SK-N-SH (cell line): ENCODE results near the gene PCDHB1. TPM values are rescaled to one million over a fixed set of nuclear protein-coding genes. Genes with fewer than 3 reads are reported as not detected.

Experiments
- CTCF ChIA-PET: fragments of 300-600, 350-600 bp; formaldehyde crosslinking; extraction: SDS; loops from one replicate; lab custom pipeline; 2021; lab: Yijun Ruan, JAX
- POLR2A ChIA-PET: fragments of 350-600 bp; sonication (Branson Sonifier 250); formaldehyde crosslinking; extraction: SDS; loops from one replicate; lab custom pipeline; 2020; ENCODE audit warnings: antibody characterized with exemption, inconsistent platforms; lab: Yijun Ruan, JAX
- DNase-seq: peaks from one replicate; pipeline ENCODE4 v3.0.0; 2012
- H2AFZ ChIP-seq: fragments of 200-600 bp; sonication (generic); 2 replicates; pipeline ENCODE4 v1.8.1; 2016; ENCODE audit warnings: antibody characterized with exemption, mild to moderate bottlenecking, low read depth
- H3F3A ChIP-seq: fragments of 200-600 bp; sonication (generic); replicated peaks from 2 replicates; pipeline ENCODE3; 2016; ENCODE audit warnings: antibody characterized with exemption, mild to moderate bottlenecking; ENCODE audit not compliant: insufficient read depth
- H3K27ac ChIP-seq, 2 experiments: fragments of 200-500 bp in 1 of 2; fragments of 200-600 bp in 1 of 2; sonication (Bioruptor generic) in 1 of 2; sonication (generic), shearing (Covaris generic) in 1 of 2; 2 replicates each; pipeline versions ENCODE4 v1.5.1 to v1.6.1; 2014 to 2016; ENCODE audit warnings: low read depth in 2 of 2, inconsistent platforms in 1 of 2, low read length in 1 of 2, mild to moderate bottlenecking in 1 of 2, mixed read lengths in 1 of 2
- H3K27me3 ChIP-seq: fragments of 200-600 bp; sonication (generic), shearing (Covaris generic); 2 replicates; pipeline ENCODE4 v1.6.1; 2016; ENCODE audit warnings: mixed run types; ENCODE audit not compliant: insufficient read depth
- H3K36me3 ChIP-seq, 2 experiments: fragments of 200-500 bp in 1 of 2; fragments of 200-600 bp in 1 of 2; sonication (Bioruptor generic) in 1 of 2; sonication (generic) in 1 of 2; replicated peaks in 1 of 2; 2 replicates each; pipeline versions ENCODE3 to v1.5.1; 2014 to 2016; ENCODE audit warnings: low read length in 1 of 2, mild to moderate bottlenecking in 1 of 2; ENCODE audit not compliant: insufficient read depth in 2 of 2, control insufficient read depth in 1 of 2
- H3K4me1 ChIP-seq, 2 experiments: fragments of 200-500 bp in 1 of 2; fragments of 200-600 bp in 1 of 2; sonication (Bioruptor generic) in 1 of 2; sonication (generic), shearing (Covaris generic) in 1 of 2; 2 replicates each; pipeline versions ENCODE4 v1.5.1 to v1.6.1; 2014 to 2016; ENCODE audit warnings: low read depth in 1 of 2, low read length in 1 of 2, mixed run types in 1 of 2; ENCODE audit not compliant: insufficient read depth in 2 of 2, control insufficient read depth in 1 of 2
- H3K4me2 ChIP-seq: fragments of 200-600 bp; sonication (generic), shearing (Covaris generic); 2 replicates; pipeline ENCODE4 v1.6.1; 2017; ENCODE audit warnings: mixed run types
- H3K4me3 ChIP-seq, 2 experiments: fragments of 200-500 bp in 1 of 2; fragments of 200-600 bp in 1 of 2; sonication (Bioruptor generic) in 1 of 2; sonication (generic), shearing (Covaris generic) in 1 of 2; 2 replicates each; pipeline versions ENCODE4 v1.5.1 to v1.8.1; 2014 to 2016; ENCODE audit warnings: low read depth in 2 of 2, inconsistent platforms in 1 of 2, low read length in 1 of 2, mild to moderate bottlenecking in 1 of 2, mixed read lengths in 1 of 2, moderate library complexity in 1 of 2
- H3K79me2 ChIP-seq: fragments of 200-600 bp; sonication (generic); 2 replicates; pipeline ENCODE4 v1.8.1; 2017; ENCODE audit warnings: mild to moderate bottlenecking; ENCODE audit not compliant: insufficient read depth
- H3K9ac ChIP-seq: fragments of 200-600 bp; sonication (generic); 2 replicates; pipeline ENCODE4 v1.6.1; 2017; ENCODE audit warnings: mixed run types
- H3K9me2 ChIP-seq: fragments of 200-600 bp; sonication (generic); 2 replicates; pipeline ENCODE4 v1.6.1; 2017; ENCODE audit warnings: mixed run types
- H3K9me3 ChIP-seq: fragments of 200-600 bp; sonication (generic); 2 replicates; pipeline ENCODE4 v1.6.1; 2017; ENCODE audit warnings: mixed run types, mild to moderate bottlenecking, moderate library complexity
- H4K20me1 ChIP-seq: fragments of 200-600 bp; sonication (generic); 2 replicates; pipeline ENCODE4 v1.6.1; 2017; ENCODE audit warnings: mild to moderate bottlenecking, mixed run types; ENCODE audit not compliant: insufficient read depth
- CHD2 ChIP-seq: fragments of 150-350 bp; IDR thresholded peaks from 2 replicates; pipeline ENCODE4 v1.6.1; 2018; ENCODE audit warnings: low read length; ENCODE audit not compliant: partially characterized antibody
- EZH2phosphoT487 ChIP-seq: fragments of 200-600 bp; sonication (generic); IDR thresholded peaks from 2 replicates; pipeline ENCODE4 v1.6.1; 2017; ENCODE audit warnings: low read depth, mixed run types, mild to moderate bottlenecking, antibody characterized with exemption, moderate library complexity, borderline replicate concordance
- GABPA ChIP-seq: IDR thresholded peaks from 2 replicates; pipeline ENCODE4 v1.4.0; 2012; ENCODE audit warnings: low read depth, mild to moderate bottlenecking
- GATA2 ChIP-seq: sonication (generic); formaldehyde crosslinking; IDR thresholded peaks from 2 replicates; pipeline ENCODE4 v1.5.0; 2020; ENCODE audit warnings: mild to moderate bottlenecking, missing genetic modification reagents
- MXI1 ChIP-seq: IDR thresholded peaks from 2 replicates; pipeline ENCODE4 v1.6.1; 2012; ENCODE audit warnings: mild to moderate bottlenecking, low read depth, low read length, improper control_type of control experiment
- NRF1 ChIP-seq: IDR thresholded peaks from 2 replicates; pipeline ENCODE4 v1.6.1; 2012; ENCODE audit warnings: low read depth, mild to moderate bottlenecking, low read length
- PBX3 ChIP-seq: IDR thresholded peaks from 2 replicates; pipeline ENCODE4; 2012
- RAD21 ChIP-seq: IDR thresholded peaks from 2 replicates; pipeline ENCODE4 v1.6.1; 2012; ENCODE audit warnings: mild to moderate bottlenecking, low read length
- RCOR1 ChIP-seq: fragments of 150-350 bp; IDR thresholded peaks from 2 replicates; pipeline ENCODE4 v1.6.1; 2017; ENCODE audit warnings: antibody characterized with exemption, low read length
- RFX5 ChIP-seq: IDR thresholded peaks from 2 replicates; pipeline ENCODE4 v1.6.1; 2012; ENCODE audit warnings: mild to moderate bottlenecking, improper control_type of control experiment, low read length
- SMC3 ChIP-seq: IDR thresholded peaks from 2 replicates; pipeline ENCODE4 v1.6.1; 2012; ENCODE audit warnings: low read depth, low read length, improper control_type of control experiment
- TCF12 ChIP-seq: IDR thresholded peaks from 2 replicates; pipeline ENCODE4 v1.4.0; 2012
- TEAD4 ChIP-seq: IDR thresholded peaks from 2 replicates; pipeline ENCODE4 v1.4.0; 2012; ENCODE audit warnings: mild to moderate bottlenecking, borderline replicate concordance; ENCODE audit not compliant: insufficient read depth
- USF1 ChIP-seq: IDR thresholded peaks from 2 replicates; pipeline ENCODE4 v1.4.0; 2012; ENCODE audit warnings: low read depth, borderline replicate concordance
- WGBS: methylation state at CpG from one replicate; pipeline ENCODE4 v1.1.6; 2017; ENCODE audit warnings: low lambda C conversion rate; 5-methylcytosine and 5-hydroxymethylcytosine counted together
- polyA plus RNA-seq, 3 experiments: library from polyadenylated mRNA; depleted of rRNA; stranded (reverse); fragments of >200 nt; gene quantifications; 2 replicates each; pipeline ENCODE4 v1.2.3, GENCODE V29; 2012

Gene PCDHB1
- polyA plus RNA-seq, 1 of the 3 experiments (the other 2 are of a cell fraction): not detected

GRCh38 chr5:141003791-141004611 is 47.2 kb upstream of the PCDHB1 start:
- Histone ChIP-seq H3K4me3 (no peak overlapping the region), H3K4me1 (peaks cover 25 to 28% of the 10 kb centered on the region in 2 experiments; a peak in 3 of 4 replicates), H3K9me2 (no peaks in the 10 kb centered on the region), H3K9me3 (no peaks in the 10 kb centered on the region), H4K20me1 (no peaks in the 10 kb centered on the region), H2AFZ (no peak overlapping the region), H3K36me3 (no peaks in the 10 kb centered on the region), H3K27ac (peak overlapping the region in 1 of 2 experiments; percentile 100; a peak in 2 of 4 replicates), H3K4me2 (no peak overlapping the region), H3K27me3 (no peaks in the 10 kb centered on the region), H3K79me2 (no peaks in the 10 kb centered on the region), H3F3A (no peaks in the 10 kb centered on the region), H3K9ac (no peak overlapping the region)
- ChIA-PET POLR2A (interaction anchor here (1.0 to 4.4 kb wide), 3 partner anchors 38 to 78 kb away, joined by 5 to 31 read pairs (median 14); partner anchors contain the start of genes PCDHAC1 and PCDHAC2), CTCF (interaction anchor here (0.6 to 5.0 kb wide), 8 partner anchors 11 to 197 kb away, joined by 3 to 40 read pairs (median 6); partner anchors contain the start of genes PCDHA4, PCDHA8 and PCDHAC1)
- no peak for TF ChIP-seq USF1
- TF ChIP-seq GATA2: peak; percentile 38
- TF ChIP-seq MXI1: peak; percentile 61; the same call in 1 of the 2 replicates
- TF ChIP-seq RAD21: peak; percentile 26; the same call in 1 of the 2 replicates
- DNase-seq: peak; percentile 59
- 31% methylated on average over 4 of the region's 4 CpGs for WGBS

DNA sequence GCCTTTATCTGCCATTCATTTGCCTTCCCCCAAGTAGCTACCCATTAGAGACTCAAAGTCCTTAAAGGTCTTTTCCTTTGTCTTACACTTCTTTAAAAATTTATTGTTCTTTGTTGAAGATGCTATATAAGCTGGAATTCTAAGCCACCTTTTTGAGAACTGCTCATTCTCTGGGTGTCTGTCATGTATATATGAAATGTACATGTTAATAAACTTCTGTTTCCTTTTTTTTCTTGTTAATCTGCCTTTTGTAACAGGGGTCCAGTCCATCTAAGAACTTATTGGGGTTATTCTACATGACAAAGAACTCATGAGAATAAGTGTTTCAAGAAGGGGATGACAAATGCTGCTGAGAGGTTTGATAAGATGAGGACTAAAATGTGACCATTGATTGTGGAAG is 43.4 kb upstream of the PCDHB1 start:
- Histone ChIP-seq H3K4me3 (no peak overlapping the region), H3K9me3 (no peaks in the 10 kb centered on the region), H3K27ac (no peak overlapping the region), H4K20me1 (no peaks in the 10 kb centered on the region), H3K9me2 (no peaks in the 10 kb centered on the region), H3K36me3 (peaks cover 0 to 5% of the 10 kb centered on the region in 2 experiments), H3K79me2 (no peaks in the 10 kb centered on the region), H3K9ac (no peak overlapping the region), H3F3A (no peaks in the 10 kb centered on the region), H3K4me1 (peaks cover 17 to 19% of the 10 kb centered on the region in 2 experiments; a peak in 3 of 4 replicates), H3K4me2 (no peak overlapping the region), H3K27me3 (no peaks in the 10 kb centered on the region), H2AFZ (no peak overlapping the region)
- ChIA-PET CTCF (interaction anchor here (0.7 to 3.0 kb wide), 5 partner anchors 15 to 226 kb away, joined by 3 to 10 read pairs (median 4); partner anchors contain the start of gene PCDHAC1), POLR2A (no interaction called here)
- no peak for TF ChIP-seq SMC3
- no peak for TF ChIP-seq CHD2
- TF ChIP-seq EZH2phosphoT487: no peak
- no peak for TF ChIP-seq GABPA
- no peak for TF ChIP-seq RCOR1
- TF ChIP-seq GATA2: no peak
- no peak for TF ChIP-seq TEAD4
- TF ChIP-seq PBX3: no peak
- TF ChIP-seq RFX5: no peak
- TF ChIP-seq NRF1: no peak
- no peak for TF ChIP-seq TCF12
- DNase-seq: no peak
